OCI-LY7 (cell line): ENCODE data around the gene ABCA3. TPM values are rescaled to one million over a fixed set of nuclear protein-coding genes. Genes with fewer than 3 reads are reported as not detected.
"Not testable (repeated sequence)": the region's sequence is repeated elsewhere in the genome, so short reads cannot be mapped to it uniquely, and the experiment has no call there.

ENCODE experiments used
- BruUV-seq: library from RNA; stranded (reverse); fragments of 400-500 nt; replicated peaks from 2 replicates; lab custom pipeline; 2021; lab: Mats Ljungman, UMichigan
- CTCF ChIA-PET: fragments of 300-600 bp; sonication (Branson Sonifier 250); formaldehyde crosslinking; loops from one replicate; lab custom pipeline; 2022; ENCODE audit warnings: antibody characterized with exemption; ENCODE audit not compliant: unreplicated experiment; lab: Charles Lee
- POLR2A ChIA-PET: fragments of 300-600 bp; sonication (Branson Sonifier 250); formaldehyde crosslinking; loops from one replicate; lab custom pipeline; 2022; ENCODE audit warnings: antibody characterized with exemption; lab: Charles Lee
- DNase-seq: peaks from one replicate; pipeline ENCODE4 v3.0.0-alpha.2; 2015; ENCODE audit warnings: low spot score
- H2AFZ ChIP-seq: fragments of 200-600 bp; sonication (generic), shearing (Covaris generic); 2 replicates; pipeline ENCODE4 v1.6.1; 2014; ENCODE audit warnings: mild to moderate bottlenecking, antibody characterized with exemption, low read length, moderate library complexity
- H3K27ac ChIP-seq: fragments of 200-600 bp; sonication (generic); 2 replicates; pipeline ENCODE4 v1.5.1; 2014; ENCODE audit warnings: mixed run types, low read depth, mild to moderate bottlenecking, moderate library complexity, low read length, inconsistent platforms; ENCODE audit not compliant: poor library complexity, severe bottlenecking
- H3K36me3 ChIP-seq: fragments of 200-600 bp; sonication (generic); 2 replicates; pipeline ENCODE4 v1.6.1; 2014; ENCODE audit warnings: mild to moderate bottlenecking, antibody characterized with exemption, low read length, moderate library complexity, mixed read lengths; ENCODE audit not compliant: insufficient read depth
- H3K4me1 ChIP-seq: fragments of 200-600 bp; sonication (generic); 2 replicates; pipeline ENCODE4 v1.5.1; 2014; ENCODE audit warnings: mild to moderate bottlenecking, low read length; ENCODE audit not compliant: insufficient read depth, poor library complexity, severe bottlenecking
- H3K4me2 ChIP-seq: fragments of 200-600 bp; sonication (generic); 2 replicates; pipeline ENCODE4 v1.6.1; 2014; ENCODE audit warnings: mild to moderate bottlenecking, low read length
- H3K4me3 ChIP-seq: fragments of 200-600 bp; sonication (generic); 2 replicates; pipeline ENCODE4 v1.5.1; 2014; ENCODE audit warnings: mild to moderate bottlenecking, low read depth, low read length; ENCODE audit not compliant: poor library complexity, severe bottlenecking
- H3K79me2 ChIP-seq: fragments of 200-600 bp; sonication (generic); 2 replicates; pipeline ENCODE4 v1.6.1; 2016; ENCODE audit warnings: low read depth, mild to moderate bottlenecking, low read length, moderate library complexity, mixed read lengths; ENCODE audit not compliant: insufficient read depth
- H3K9me2 ChIP-seq: fragments of 200-600 bp; sonication (generic); 2 replicates; pipeline ENCODE4 v1.6.1; 2016; ENCODE audit warnings: mild to moderate bottlenecking, low read length, mixed read lengths; ENCODE audit not compliant: insufficient read depth
- H3K9me3 ChIP-seq: fragments of 200-600 bp; sonication (generic); 2 replicates; pipeline ENCODE4 v1.6.1; 2014; ENCODE audit warnings: mild to moderate bottlenecking, mixed run types, low read length, mixed read lengths
- H4K20me1 ChIP-seq: fragments of 200-600 bp; sonication (generic); 2 replicates; pipeline ENCODE4 v1.6.1; 2014; ENCODE audit warnings: mild to moderate bottlenecking, antibody characterized with exemption, low read length, moderate library complexity, mixed read lengths; ENCODE audit not compliant: insufficient read depth
- EZH2phosphoT487 ChIP-seq: fragments of 200-600 bp; sonication (generic); IDR thresholded peaks from 2 replicates; pipeline ENCODE4 v1.6.1; 2018; ENCODE audit warnings: low read depth, borderline replicate concordance, mild to moderate bottlenecking, mixed run types, antibody characterized with exemption, low read length, moderate library complexity, mixed read lengths
- intact Hi-C: fragments of 100-400 bp; cut with micrococcal nuclease; formaldehyde crosslinking; loops from one replicate; pipeline ENCODE4 v1.10.0; 2022; ENCODE audit not compliant: unreplicated experiment
- total RNA-seq, 2 experiments: library from RNA; depleted of rRNA in 1 of 2; stranded (reverse); fragments of >200 nt in 1 of 2; shearing (Covaris generic) in 1 of 2; gene quantifications; 2 replicates each; pipeline ENCODE4 v1.2.3, GENCODE V29; 2014 to 2022
- TF ChIP-seq, protein P1 (sequence below): fragments of 200-600 bp; sonication (generic); conservative IDR thresholded peaks from 2 replicates; pipeline ENCODE4 v1.5.1; 2014; ENCODE audit warnings: mild to moderate bottlenecking, antibody characterized with exemption, low read length, moderate library complexity, mixed read lengths

The ABCA3 gene
- total RNA-seq, 2 experiments from 2014 or later = 0.23 TPM; not detected in 1

DNA sequence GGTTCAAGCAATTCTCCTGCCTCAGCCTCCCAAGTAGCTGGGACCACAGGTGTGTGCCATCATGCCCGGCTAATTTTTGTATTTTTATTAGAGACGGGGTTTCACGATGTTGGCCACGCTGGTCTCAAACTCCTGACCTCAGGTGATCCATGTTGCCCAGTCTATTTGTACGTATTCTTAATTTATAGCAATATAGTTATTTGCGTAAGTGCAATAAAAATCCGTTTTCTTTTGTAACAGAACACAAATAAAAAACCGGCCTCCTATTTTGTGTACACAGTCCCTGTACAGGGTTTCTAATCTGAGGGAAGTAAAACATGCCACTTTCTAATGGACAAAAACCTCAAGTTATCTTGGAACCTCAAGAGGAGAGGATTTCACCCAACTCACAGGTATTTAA lies 80.3 kb downstream of the ABCA3 start:
- Histone ChIP-seq H3K27ac (no peak overlapping the region), H3K36me3 (peaks cover 100% of the 10 kb centered on the region), H2AFZ (no peak overlapping the region), H3K4me2 (no peak overlapping the region), H3K9me2 (no peaks in the 10 kb centered on the region), H3K79me2 (peaks cover 57% of the 10 kb centered on the region), H3K4me3 (no peak overlapping the region), H4K20me1 (peaks cover 21% of the 10 kb centered on the region), H3K9me3 (no peaks in the 10 kb centered on the region), H3K4me1 (peaks cover 4% of the 10 kb centered on the region)
- ChIA-PET POLR2A (no interaction called here), CTCF (no interaction called here)
- DNase-seq = no peak
- no TSS peak for BruUV-seq
- TF ChIP-seq, protein P1, sequence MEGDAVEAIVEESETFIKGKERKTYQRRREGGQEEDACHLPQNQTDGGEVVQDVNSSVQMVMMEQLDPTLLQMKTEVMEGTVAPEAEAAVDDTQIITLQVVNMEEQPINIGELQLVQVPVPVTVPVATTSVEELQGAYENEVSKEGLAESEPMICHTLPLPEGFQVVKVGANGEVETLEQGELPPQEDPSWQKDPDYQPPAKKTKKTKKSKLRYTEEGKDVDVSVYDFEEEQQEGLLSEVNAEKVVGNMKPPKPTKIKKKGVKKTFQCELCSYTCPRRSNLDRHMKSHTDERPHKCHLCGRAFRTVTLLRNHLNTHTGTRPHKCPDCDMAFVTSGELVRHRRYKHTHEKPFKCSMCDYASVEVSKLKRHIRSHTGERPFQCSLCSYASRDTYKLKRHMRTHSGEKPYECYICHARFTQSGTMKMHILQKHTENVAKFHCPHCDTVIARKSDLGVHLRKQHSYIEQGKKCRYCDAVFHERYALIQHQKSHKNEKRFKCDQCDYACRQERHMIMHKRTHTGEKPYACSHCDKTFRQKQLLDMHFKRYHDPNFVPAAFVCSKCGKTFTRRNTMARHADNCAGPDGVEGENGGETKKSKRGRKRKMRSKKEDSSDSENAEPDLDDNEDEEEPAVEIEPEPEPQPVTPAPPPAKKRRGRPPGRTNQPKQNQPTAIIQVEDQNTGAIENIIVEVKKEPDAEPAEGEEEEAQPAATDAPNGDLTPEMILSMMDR = no peak
- TF ChIP-seq EZH2phosphoT487 = no peak
- intact Hi-C loops = no loop called here

DNA sequence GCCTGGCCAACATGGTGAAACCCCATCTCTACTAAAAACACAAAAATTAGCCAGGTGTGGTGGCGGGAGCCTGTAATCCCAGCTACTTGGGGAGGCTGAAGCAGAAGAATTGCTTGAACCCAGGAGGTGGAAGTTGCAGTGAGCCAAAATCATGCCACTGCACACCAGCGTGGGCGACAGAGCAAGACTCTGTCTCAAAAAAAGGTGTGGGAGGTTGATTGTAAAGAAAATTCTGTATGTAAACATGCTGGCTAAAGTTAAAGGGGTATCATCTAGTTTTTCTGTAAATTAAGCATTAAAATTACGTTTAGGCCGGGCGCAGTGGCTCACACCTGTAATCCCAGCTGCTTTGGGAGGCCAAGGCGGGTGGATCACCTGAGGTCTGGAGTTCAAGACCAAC lies 82.0 kb downstream of the ABCA3 start:
- peaks cover 40% of the 10 kb centered on the region for H3K79me2 ChIP-seq
- H3K4me1 ChIP-seq, H3K4me3 ChIP-seq, H3K9me3 ChIP-seq, H4K20me1 ChIP-seq, CTCF ChIA-PET, H3K27ac ChIP-seq, intact Hi-C loops, BruUV-seq, H2AFZ ChIP-seq, H3K9me2 ChIP-seq, DNase-seq, H3K4me2 ChIP-seq: not testable (repeated sequence)
- H3K36me3 ChIP-seq = peaks cover 100% of the 10 kb centered on the region
- POLR2A ChIA-PET = interaction anchor here (0.7 kb wide), 1 partner anchor 398 kb away, joined by 3 read pairs; no protein-coding TSS in a partner anchor

DNA sequence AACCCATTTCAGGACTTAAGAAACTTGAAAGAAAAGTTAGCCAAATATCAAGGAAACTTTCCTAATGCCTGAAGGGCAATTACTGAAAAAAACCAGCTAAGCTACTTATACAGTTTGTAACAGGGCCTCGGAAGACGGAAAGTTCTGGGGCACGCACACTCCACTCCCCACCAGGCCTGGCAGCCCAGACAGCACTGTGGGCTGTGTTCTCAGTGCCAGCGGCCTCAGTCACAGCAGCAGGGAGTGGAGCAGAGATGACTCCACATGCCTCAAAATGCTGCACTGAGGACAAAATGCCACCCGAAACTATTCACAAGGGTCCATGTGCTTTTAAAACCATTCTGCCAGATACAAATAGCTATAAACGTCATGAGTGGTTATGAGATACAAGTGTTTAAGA lies 82.8 kb downstream of the ABCA3 start:
- TF ChIP-seq EZH2phosphoT487 = no peak
- TF ChIP-seq, protein P1 = no peak
- peaks cover 100% of the 10 kb centered on the region for H3K36me3 ChIP-seq
- no peak overlapping the region for H3K27ac ChIP-seq
- H3K4me1 ChIP-seq = no peaks in the 10 kb centered on the region
- H3K4me3 ChIP-seq = no peak overlapping the region
- DNase-seq = no peak
- ChIA-PET CTCF (no interaction called here), POLR2A (interaction anchor here (0.6 to 0.7 kb wide), 2 partner anchors 193 to 398 kb away, joined by 3 to 5 read pairs; no protein-coding TSS in a partner anchor)
- H2AFZ ChIP-seq = no peak overlapping the region
- H3K9me2 ChIP-seq = no peaks in the 10 kb centered on the region
- H3K9me3 ChIP-seq = no peaks in the 10 kb centered on the region
- no TSS peak for BruUV-seq
- 0 out of 2 replicates have a peak, but pooled peaks cover 6% of the 10 kb centered on the region for H4K20me1 ChIP-seq
- H3K4me2 ChIP-seq = no peak overlapping the region
- intact Hi-C loops = no loop called here
- peaks cover 32% of the 10 kb centered on the region; the same call in 1 of the 2 replicates for H3K79me2 ChIP-seq
